HFF-Myc (cell line): ENCODE measurements around the gene PAN3.
A peak's percentile ranks its signal among the peaks of the same experiment; 100 is the strongest.

Experiments
- DNase-seq: peaks from one replicate; pipeline ENCODE4 v3.0.0-alpha.2; 2011; ENCODE audit warnings: low read depth; ENCODE audit errors: extremely low read depth
- H3K4me3 ChIP-seq: replicated peaks from 2 replicates; pipeline ENCODE4 v1.5.1; 2011; ENCODE audit warnings: low read depth, mild to moderate bottlenecking, control low read depth, low read length
- TF ChIP-seq, protein P1 (sequence below): IDR thresholded peaks from 2 replicates; pipeline ENCODE4 v1.5.1; 2012; ENCODE audit warnings: mild to moderate bottlenecking, low read depth, low read length, control low read depth; ENCODE audit errors: missing control alignments

PAN3 gene

DNA sequence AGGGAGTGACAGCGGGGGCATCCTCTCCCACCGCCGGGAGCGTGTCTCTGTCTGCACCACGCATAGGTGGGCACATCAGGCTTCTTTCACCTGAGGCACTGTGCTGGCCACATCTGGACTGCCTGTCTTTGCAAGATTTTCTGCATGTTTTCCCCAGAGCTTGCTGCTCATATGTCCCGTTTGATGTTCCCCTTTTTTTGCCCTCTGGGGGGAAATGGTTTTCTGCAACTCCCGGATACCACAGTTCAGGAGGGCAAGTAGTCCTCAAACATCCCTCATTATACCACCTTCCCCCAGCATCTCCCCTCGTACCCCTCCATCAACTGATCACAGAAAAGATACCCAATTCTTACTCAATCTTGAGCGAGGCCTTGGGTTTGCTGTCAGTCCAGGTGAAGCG lies 168.0 kb downstream of the PAN3 start:
- DNase-seq, result no peak
- no peak overlapping the region for H3K4me3 ChIP-seq
- TF ChIP-seq, protein P1, sequence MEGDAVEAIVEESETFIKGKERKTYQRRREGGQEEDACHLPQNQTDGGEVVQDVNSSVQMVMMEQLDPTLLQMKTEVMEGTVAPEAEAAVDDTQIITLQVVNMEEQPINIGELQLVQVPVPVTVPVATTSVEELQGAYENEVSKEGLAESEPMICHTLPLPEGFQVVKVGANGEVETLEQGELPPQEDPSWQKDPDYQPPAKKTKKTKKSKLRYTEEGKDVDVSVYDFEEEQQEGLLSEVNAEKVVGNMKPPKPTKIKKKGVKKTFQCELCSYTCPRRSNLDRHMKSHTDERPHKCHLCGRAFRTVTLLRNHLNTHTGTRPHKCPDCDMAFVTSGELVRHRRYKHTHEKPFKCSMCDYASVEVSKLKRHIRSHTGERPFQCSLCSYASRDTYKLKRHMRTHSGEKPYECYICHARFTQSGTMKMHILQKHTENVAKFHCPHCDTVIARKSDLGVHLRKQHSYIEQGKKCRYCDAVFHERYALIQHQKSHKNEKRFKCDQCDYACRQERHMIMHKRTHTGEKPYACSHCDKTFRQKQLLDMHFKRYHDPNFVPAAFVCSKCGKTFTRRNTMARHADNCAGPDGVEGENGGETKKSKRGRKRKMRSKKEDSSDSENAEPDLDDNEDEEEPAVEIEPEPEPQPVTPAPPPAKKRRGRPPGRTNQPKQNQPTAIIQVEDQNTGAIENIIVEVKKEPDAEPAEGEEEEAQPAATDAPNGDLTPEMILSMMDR, result no peak

DNA sequence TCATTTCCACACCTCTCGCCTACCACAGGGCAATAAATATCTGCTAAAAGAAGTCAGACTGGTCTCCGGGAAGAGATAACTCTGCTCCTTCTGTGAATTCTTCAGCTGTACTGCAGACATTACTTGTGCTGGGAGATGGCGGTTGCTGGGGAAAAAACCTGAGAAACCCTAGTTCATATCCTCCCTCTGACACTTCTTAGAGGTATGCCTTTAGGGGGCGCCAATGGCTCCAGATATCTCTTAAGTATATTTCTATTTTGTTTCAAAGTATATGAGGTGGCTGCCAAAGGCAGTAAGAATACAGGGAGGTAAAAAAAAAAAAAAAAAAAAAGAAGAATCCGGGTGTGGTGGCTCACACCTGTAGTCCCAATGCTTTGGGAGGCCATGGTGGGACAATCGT lies 175.2 kb downstream of the PAN3 start:
- no peak overlapping the region for H3K4me3 ChIP-seq
- DNase-seq, result no peak
- TF ChIP-seq, protein P1, result peak; percentile 50

DNA sequence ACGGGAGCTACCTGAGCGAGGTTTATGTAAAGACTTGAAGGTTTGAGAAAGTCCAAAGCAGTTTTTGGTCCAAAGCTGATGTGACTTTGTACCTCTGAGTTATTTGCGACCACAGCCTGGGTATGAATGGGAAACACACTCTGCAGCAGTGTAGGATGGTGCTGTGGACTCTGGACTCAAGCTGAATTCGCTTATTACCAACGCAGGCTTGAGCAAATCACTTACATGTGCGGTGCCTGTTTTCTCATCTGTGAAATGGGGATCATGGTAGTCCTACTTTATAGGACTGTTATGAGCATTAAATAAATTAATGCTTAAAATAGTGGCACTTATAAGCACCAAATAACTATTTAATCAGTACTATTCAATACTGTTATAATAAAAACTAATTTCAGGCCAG lies 176.5 kb downstream of the PAN3 start:
- DNase-seq, result no peak
- H3K4me3 ChIP-seq, result no peak overlapping the region
- TF ChIP-seq, protein P1, result no peak

DNA sequence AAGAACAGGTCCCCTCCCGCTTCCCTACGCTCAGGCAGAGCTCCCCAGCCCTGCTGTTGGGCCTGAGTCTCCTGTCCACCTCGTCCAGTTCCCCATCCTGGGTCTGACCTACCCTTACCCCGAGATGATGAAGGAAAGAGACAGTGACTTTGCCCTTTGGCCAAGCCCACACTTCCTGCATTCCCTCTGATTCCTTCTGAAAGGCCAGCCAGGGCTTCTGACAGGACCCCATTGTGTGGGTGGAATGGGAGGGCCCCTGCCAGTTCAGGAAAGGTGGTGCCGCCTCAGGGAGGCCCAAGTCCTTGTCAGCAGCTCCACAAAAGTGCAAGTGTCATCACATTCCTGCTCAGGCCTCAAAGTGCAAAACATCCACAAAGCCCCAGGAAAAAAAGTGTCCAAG lies 177.8 kb downstream of the PAN3 start:
- H3K4me3 ChIP-seq, result no peak overlapping the region
- TF ChIP-seq, protein P1, result no peak
- no peak for DNase-seq

DNA sequence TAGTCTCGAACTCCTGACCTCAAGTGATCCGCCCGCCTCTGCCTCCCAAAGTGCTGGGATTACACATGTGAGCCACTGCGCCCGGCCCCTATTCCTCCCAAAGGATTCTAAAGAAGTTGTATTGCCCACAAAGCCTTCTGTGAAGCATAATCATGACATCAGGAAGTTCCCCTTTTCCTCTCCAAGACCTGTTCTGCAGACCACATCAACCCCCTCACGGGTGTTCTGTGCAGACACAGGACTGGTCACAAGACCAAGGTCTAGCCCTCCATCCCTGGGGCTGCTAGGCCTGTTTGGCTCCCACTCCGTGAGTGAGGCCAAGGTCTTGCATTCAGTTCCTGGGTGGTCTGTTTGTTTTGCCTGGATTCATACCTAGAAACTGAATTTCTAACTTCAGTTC lies 178.5 kb downstream of the PAN3 start:
- no peak for DNase-seq
- TF ChIP-seq, protein P1, result no peak
- no peak overlapping the region for H3K4me3 ChIP-seq

DNA sequence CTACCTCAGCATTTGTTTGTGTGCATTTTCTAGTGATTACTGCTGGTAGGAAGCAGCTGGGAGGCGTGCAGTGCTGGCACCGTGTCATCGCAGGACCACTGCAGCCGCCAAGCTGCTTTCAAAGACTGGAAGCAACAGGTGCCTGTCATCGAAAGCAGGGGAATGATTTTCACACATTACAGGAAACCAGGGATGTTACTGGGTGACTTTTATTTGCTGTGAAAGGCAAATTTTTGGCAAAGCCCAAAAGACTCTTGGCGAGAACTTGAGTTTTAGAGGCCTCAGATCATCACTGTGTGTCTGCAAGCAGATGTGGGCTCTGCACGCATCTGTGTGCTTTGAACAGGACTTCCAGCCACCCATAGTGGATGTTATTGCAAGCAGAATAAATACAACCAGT lies 180.2 kb downstream of the PAN3 start:
- TF ChIP-seq, protein P1, result no peak
- no peak for DNase-seq
- H3K4me3 ChIP-seq, result no peak overlapping the region

DNA sequence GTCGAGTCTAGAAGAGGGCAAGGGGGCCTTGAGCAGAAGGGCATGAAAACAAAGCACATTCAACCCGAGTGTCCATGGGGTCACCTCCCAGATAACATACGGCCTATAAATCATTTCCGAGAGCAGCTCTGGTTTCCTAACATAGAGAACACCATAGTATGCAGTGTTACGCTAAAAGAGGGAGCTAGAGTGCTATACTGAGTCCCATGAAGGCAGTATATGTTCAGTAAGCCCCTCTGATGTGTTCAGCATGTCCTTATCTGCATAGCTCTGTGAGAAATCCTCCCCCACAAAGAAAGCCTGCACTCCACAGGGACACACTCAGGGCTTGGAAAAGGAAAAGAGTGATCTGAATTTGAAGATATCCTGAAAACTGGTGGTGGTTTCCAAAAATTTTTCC lies 181.2 kb downstream of the PAN3 start:
- no peak for DNase-seq
- no peak overlapping the region for H3K4me3 ChIP-seq
- TF ChIP-seq, protein P1, result no peak
